Measurements from ENCODE around the gene HDAC7. TPM values are rescaled to one million over a fixed set of nuclear protein-coding genes. Genes with fewer than 3 reads are reported as not detected.

Gene HDAC7
- total and polyA plus RNA-seq, 7 experiments from 2014 or later: 16.7 to 194 (median 153) TPM

DNA sequence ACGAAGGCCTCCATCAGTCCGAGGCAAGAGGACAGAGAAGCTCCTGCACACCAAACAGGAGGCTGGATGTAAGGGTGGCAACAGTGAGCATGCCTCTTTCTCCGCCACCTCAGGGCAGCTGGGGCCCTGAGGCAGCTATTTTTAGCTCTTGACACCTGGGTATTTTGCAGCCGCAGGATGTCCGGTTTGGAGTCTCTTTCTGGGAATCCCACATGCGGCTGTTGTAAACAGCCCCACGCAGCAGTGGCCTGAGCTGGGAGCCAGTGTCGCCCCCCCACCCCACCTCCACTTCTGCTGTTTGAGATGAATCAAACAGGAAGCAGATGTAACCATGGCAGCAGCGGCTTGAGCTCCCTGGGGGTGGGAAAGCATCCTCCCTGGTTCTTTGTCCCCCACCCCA, 11.7 kb downstream of the HDAC7 start:
- Mint-ChIP-seq H3K4me3 (peak overlapping the region; percentile 72 to 88 (median 82)), H3K9me3 (no peaks in the 10 kb centered on the region), H3K27me3 (no peaks in the 10 kb centered on the region), H3K27ac (peak overlapping the region; percentile 92 to 98 (median 96)), H3K36me3 (peaks cover 0 to 22% (median 5%) of the 10 kb centered on the region in 5 donors), H3K4me1 (peaks cover 73 to 100% (median 92%) of the 10 kb centered on the region in 7 donors)
- POLR2A ChIA-PET: interaction anchor here (0.9 to 15.6 kb wide), 5 partner anchors 8 to 29 kb away, joined by 3 to 364 read pairs (median 5); partner anchors contain the start of gene HDAC7
- H3K9me3 ChIP-seq (ENCODE audit: control insufficient read depth in 2 of 3, low read length in 3 of 3): no peaks in the 10 kb centered on the region
- CTCF ChIA-PET: interaction anchor here (0.7 to 22.9 kb wide), 10 partner anchors 10 to 97 kb away, joined by 3 to 539 read pairs (median 5); partner anchors contain the start of genes HDAC7 and VDR
- peaks cover 79 to 96% of the 10 kb centered on the region in 2 donors for H3K4me1 ChIP-seq (ENCODE audit: control insufficient read depth in 2 of 2, insufficient read depth in 2 of 2, low read length in 2 of 2)
- H3K27me3 ChIP-seq (ENCODE audit: control insufficient read depth in 2 of 2, insufficient read depth in 2 of 2, low read length in 2 of 2): no peaks in the 10 kb centered on the region
- peak overlapping the region; percentile 81 for H3K27ac ChIP-seq (ENCODE audit: low read depth, low read length)
- peak overlapping the region; percentile 45 for H3K4me3 ChIP-seq (ENCODE audit: low read length)
- H3K36me3 ChIP-seq (ENCODE audit: control insufficient read depth in 2 of 3, insufficient read depth in 3 of 3, low read length in 3 of 3): peaks cover 0 to 7% (median 5%) of the 10 kb centered on the region in 3 experiments
- DNase-seq: peak; percentile 34 to 87 (median 76)
- ATAC-seq: peak; percentile 53
- intact Hi-C loops (cut with micrococcal nuclease): loop anchor here (1.0 to 5.0 kb wide), 7 partner anchors 8 to 1591 kb away; partner anchors contain the start of genes HDAC7 (in 1 of the 2) and RPAP3 (in 1 of the 2)

DNA sequence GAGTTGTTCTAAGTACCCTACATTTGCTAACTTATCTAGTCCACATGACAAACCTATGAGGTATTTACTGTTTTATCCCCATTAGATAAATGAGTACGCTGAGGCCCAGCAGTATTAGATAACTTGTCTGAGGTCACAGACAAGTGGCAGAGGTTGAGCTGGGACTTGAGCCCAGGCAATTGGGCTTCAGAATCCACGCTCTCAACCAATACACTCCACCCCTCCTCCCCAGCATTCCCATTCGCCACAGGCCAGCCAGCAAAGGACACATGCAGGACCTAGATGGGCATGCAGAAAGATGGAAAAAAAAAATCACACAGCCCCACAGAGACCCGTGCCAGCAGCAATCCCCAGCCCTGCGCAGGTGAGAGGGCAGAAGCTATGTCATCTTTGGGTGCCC, 12.4 kb downstream of the HDAC7 start:
- H3K27me3 Mint-ChIP-seq: no peaks in the 10 kb centered on the region
- H3K27me3 ChIP-seq (ENCODE audit: control insufficient read depth in 2 of 2, insufficient read depth in 2 of 2, low read length in 2 of 2): no peaks in the 10 kb centered on the region
- POLR2A ChIA-PET: interaction anchor here (0.6 to 15.6 kb wide), 6 partner anchors 10 to 1381 kb away, joined by 3 to 364 read pairs (median 3); partner anchors contain the start of gene HDAC7
- peak overlapping the region; percentile 72 to 88 (median 82) for H3K4me3 Mint-ChIP-seq
- H3K36me3 ChIP-seq (ENCODE audit: control insufficient read depth in 2 of 3, insufficient read depth in 3 of 3, low read length in 3 of 3): peaks cover 0 to 7% (median 5%) of the 10 kb centered on the region in 3 experiments
- H3K4me1 Mint-ChIP-seq: peaks cover 76 to 100% (median 93%) of the 10 kb centered on the region in 7 donors
- H3K27ac Mint-ChIP-seq: peak overlapping the region; percentile 92 to 98 (median 96)
- peak overlapping the region; percentile 45 for H3K4me3 ChIP-seq (ENCODE audit: low read length)
- no peaks in the 10 kb centered on the region for H3K9me3 Mint-ChIP-seq
- peaks cover 0 to 22% (median 5%) of the 10 kb centered on the region in 5 donors for H3K36me3 Mint-ChIP-seq
- intact Hi-C loops (cut with micrococcal nuclease): loop anchor here in 1 of 2 donors (5.0 kb wide), 1 partner anchor 1590 kb away; no protein-coding TSS in a partner anchor
- peak overlapping the region; percentile 81 for H3K27ac ChIP-seq (ENCODE audit: low read depth, low read length)
- H3K9me3 ChIP-seq (ENCODE audit: control insufficient read depth in 2 of 3, low read length in 3 of 3): no peaks in the 10 kb centered on the region
- ATAC-seq: no peak
- peaks cover 79 to 98% of the 10 kb centered on the region in 2 donors for H3K4me1 ChIP-seq (ENCODE audit: control insufficient read depth in 2 of 2, insufficient read depth in 2 of 2, low read length in 2 of 2)
- DNase-seq: no peak
- CTCF ChIA-PET: interaction anchor here (0.7 to 22.9 kb wide), 9 partner anchors 11 to 98 kb away, joined by 3 to 539 read pairs (median 5); partner anchors contain the start of genes HDAC7 and VDR

DNA sequence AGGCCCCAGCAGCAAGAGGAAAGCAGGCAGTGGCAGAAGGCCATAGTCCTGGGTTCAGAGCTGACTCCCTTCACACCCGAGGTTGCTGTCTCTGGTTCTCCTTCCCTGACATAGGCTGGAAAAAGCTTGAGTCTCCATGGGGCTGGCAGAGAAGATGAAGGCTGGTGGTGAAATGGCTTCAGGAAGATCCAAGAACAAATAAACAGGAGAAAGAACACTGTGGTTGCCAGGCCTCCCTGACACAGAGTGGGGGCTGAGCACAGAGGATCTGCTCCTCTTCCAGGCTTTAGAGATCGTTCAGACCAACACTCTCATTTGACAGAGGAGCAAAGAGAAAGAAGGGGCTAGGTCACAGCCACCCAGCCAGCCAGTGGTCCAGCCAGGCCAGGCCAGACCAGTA, 14.3 kb downstream of the HDAC7 start:
- Mint-ChIP-seq H3K27ac (peak overlapping the region; percentile 92 to 98 (median 97)), H3K4me3 (peak overlapping the region; percentile 61 to 86 (median 76)), H3K4me1 (peaks cover 74 to 100% (median 93%) of the 10 kb centered on the region in 7 donors), H3K36me3 (peaks cover 0 to 14% (median 5%) of the 10 kb centered on the region in 5 donors), H3K27me3 (no peaks in the 10 kb centered on the region), H3K9me3 (no peaks in the 10 kb centered on the region)
- H3K36me3 ChIP-seq (ENCODE audit: control insufficient read depth in 2 of 3, insufficient read depth in 3 of 3, low read length in 3 of 3): peaks cover 0 to 9% (median 4%) of the 10 kb centered on the region in 3 experiments
- DNase-seq (no peak), ATAC-seq (no peak)
- peak overlapping the region; percentile 81 for H3K27ac ChIP-seq (ENCODE audit: low read depth, low read length)
- no peaks in the 10 kb centered on the region for H3K9me3 ChIP-seq (ENCODE audit: control insufficient read depth in 2 of 3, low read length in 3 of 3)
- intact Hi-C loops (cut with micrococcal nuclease): loop anchor here (1.0 to 5.0 kb wide), 2 partner anchors 8 to 1588 kb away; no protein-coding TSS in a partner anchor
- POLR2A ChIA-PET: interaction anchor here (0.7 to 15.6 kb wide), 6 partner anchors 7 to 64 kb away, joined by 3 to 364 read pairs (median 22); partner anchors contain the start of gene HDAC7
- no peaks in the 10 kb centered on the region for H3K27me3 ChIP-seq (ENCODE audit: control insufficient read depth in 2 of 2, insufficient read depth in 2 of 2, low read length in 2 of 2)
- CTCF ChIA-PET: interaction anchor here (22.9 kb wide), 1 partner anchor 28 kb away, joined by 539 read pairs; no protein-coding TSS in a partner anchor
- no peak overlapping the region for H3K4me3 ChIP-seq (ENCODE audit: low read length)
- H3K4me1 ChIP-seq (ENCODE audit: control insufficient read depth in 2 of 2, insufficient read depth in 2 of 2, low read length in 2 of 2): peaks cover 65 to 97% of the 10 kb centered on the region in 2 donors

DNA sequence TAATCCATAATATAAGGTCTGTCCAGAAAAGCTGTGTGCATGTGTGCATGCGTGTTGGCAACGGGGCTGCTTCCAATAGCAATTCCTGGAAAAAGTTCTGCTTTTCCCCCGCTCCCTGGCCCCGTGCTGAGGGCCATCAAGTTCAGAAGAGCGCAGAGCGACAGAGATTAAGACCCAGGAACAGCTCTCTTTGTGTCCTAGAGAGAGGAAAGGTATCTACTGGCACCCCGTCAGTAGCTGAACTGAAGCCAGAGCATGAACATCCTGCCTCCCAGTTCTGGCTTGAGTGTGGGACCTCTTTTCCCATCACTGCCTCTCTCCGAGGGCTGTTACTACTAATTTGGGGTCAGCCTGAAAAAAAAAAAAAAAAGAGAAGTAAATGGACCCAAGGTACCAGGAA, 15.5 kb downstream of the HDAC7 start:
- intact Hi-C loops (cut with micrococcal nuclease): no loop called here
- Histone ChIP-seq H3K9me3 (ENCODE audit: control insufficient read depth in 2 of 3, low read length in 3 of 3) (no peaks in the 10 kb centered on the region), H3K27ac (ENCODE audit: low read depth, low read length) (peak overlapping the region; percentile 81), H3K4me3 (ENCODE audit: low read length) (no peak overlapping the region), H3K4me1 (ENCODE audit: control insufficient read depth in 2 of 2, insufficient read depth in 2 of 2, low read length in 2 of 2) (peaks cover 52 to 96% of the 10 kb centered on the region in 2 donors), H3K36me3 (ENCODE audit: control insufficient read depth in 2 of 3, insufficient read depth in 3 of 3, low read length in 3 of 3) (peaks cover 0 to 21% (median 4%) of the 10 kb centered on the region in 3 experiments), H3K27me3 (ENCODE audit: control insufficient read depth in 2 of 2, insufficient read depth in 2 of 2, low read length in 2 of 2) (no peaks in the 10 kb centered on the region)
- peak overlapping the region in 9 of 10 donors; percentile 43 to 86 (median 73) for H3K4me3 Mint-ChIP-seq
- no peaks in the 10 kb centered on the region for H3K9me3 Mint-ChIP-seq
- ChIA-PET CTCF (interaction anchor here (0.6 to 22.9 kb wide), 4 partner anchors 14 to 836 kb away, joined by 3 to 539 read pairs (median 4); no protein-coding TSS in a partner anchor), POLR2A (interaction anchor here (4.7 to 15.6 kb wide), 3 partner anchors 8 to 28 kb away, joined by 40 to 364 read pairs (median 125); partner anchors contain the start of gene HDAC7)
- H3K36me3 Mint-ChIP-seq: peaks cover 0 to 12% (median 5%) of the 10 kb centered on the region in 5 donors
- H3K27ac Mint-ChIP-seq: peak overlapping the region; percentile 92 to 98 (median 96)
- ATAC-seq (no peak), DNase-seq (no peak)
- peaks cover 71 to 100% (median 99%) of the 10 kb centered on the region in 7 donors for H3K4me1 Mint-ChIP-seq
- H3K27me3 Mint-ChIP-seq: no peaks in the 10 kb centered on the region

DNA sequence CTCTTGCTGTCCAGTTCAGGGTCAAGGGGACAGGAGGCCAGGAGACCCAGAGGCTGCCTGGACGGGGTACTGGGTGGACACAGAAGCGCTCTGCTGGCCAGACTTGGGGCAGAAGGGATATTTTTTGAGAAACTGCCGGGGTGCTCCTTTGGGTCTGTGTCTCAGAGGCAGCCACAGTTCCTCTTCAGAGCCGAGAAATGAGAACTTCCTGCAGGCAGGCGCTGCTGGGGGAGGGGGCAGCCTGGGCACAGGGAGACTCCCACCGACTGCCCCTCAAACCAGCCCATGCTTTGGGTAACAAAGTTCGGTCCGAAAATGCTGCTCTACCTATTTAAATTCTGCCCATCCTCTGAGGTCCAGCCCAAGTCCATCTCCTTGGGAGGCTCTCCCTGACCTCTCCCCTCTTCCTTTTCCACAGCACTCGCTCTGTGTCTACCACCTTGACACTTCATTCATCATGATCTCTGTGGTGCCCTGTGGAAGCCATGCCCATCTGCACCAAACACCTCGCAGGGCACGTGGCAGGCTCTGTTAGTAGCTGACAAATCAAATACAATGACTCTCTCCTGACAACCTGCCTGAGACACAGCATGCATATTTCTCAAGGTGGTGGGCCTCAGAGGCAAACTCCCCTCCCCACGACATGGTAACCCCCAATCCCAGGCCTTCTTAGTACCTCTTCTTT, 16.4 kb downstream of the HDAC7 start:
- DNase-seq (no peak), ATAC-seq (no peak)
- POLR2A ChIA-PET: interaction anchor here (4.7 to 15.6 kb wide), 3 partner anchors 9 to 28 kb away, joined by 40 to 364 read pairs (median 125); partner anchors contain the start of gene HDAC7
- H3K36me3 Mint-ChIP-seq: peaks cover 0 to 11% (median 5%) of the 10 kb centered on the region in 5 donors
- H3K4me1 Mint-ChIP-seq: peaks cover 65 to 98% (median 95%) of the 10 kb centered on the region in 7 donors
- Histone ChIP-seq H3K9me3 (ENCODE audit: control insufficient read depth in 2 of 3, low read length in 3 of 3) (no peaks in the 10 kb centered on the region), H3K4me1 (ENCODE audit: control insufficient read depth in 2 of 2, insufficient read depth in 2 of 2, low read length in 2 of 2) (peaks cover 44 to 94% of the 10 kb centered on the region in 2 donors), H3K36me3 (ENCODE audit: control insufficient read depth in 2 of 3, insufficient read depth in 3 of 3, low read length in 3 of 3) (peaks cover 0 to 29% (median 4%) of the 10 kb centered on the region in 3 experiments), H3K27me3 (ENCODE audit: control insufficient read depth in 2 of 2, insufficient read depth in 2 of 2, low read length in 2 of 2) (no peaks in the 10 kb centered on the region), H3K4me3 (ENCODE audit: low read length) (peak overlapping the region; percentile 28), H3K27ac (ENCODE audit: low read depth, low read length) (peak overlapping the region; percentile 81)
- intact Hi-C loops (cut with micrococcal nuclease): loop anchor here (2.0 kb wide), 2 partner anchors 13 to 15 kb away; partner anchors contain the start of gene HDAC7 (in 1 of the 2)
- H3K4me3 Mint-ChIP-seq: peak overlapping the region; percentile 61 to 86 (median 76)
- no peaks in the 10 kb centered on the region for H3K27me3 Mint-ChIP-seq
- peak overlapping the region; percentile 75 to 97 (median 92) for H3K27ac Mint-ChIP-seq
- H3K9me3 Mint-ChIP-seq: no peaks in the 10 kb centered on the region
- CTCF ChIA-PET: interaction anchor here (0.6 to 22.9 kb wide), 5 partner anchors 14 to 99 kb away, joined by 3 to 539 read pairs (median 3); no protein-coding TSS in a partner anchor

DNA sequence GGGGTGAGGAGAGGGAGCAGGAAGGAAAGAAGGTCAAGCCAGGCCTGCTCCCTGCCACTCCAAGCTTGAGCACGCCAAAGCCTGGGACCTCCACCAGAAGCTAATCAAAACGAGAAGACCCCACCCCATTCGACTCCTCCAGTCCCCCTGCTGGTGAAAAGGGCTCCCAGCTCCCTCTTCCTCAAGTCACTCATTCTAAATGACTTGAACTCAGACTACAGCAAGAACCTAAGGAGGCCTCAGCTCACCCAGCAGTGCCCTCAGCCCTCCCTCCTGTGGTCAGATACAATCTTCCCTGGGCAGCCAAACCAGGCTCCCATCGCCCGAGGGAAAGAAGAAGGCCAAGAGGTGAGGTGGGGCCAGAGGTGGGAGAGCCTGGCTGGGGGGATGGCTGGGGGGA, 17.4 kb downstream of the HDAC7 start:
- no peaks in the 10 kb centered on the region for H3K9me3 ChIP-seq (ENCODE audit: control insufficient read depth in 2 of 3, low read length in 3 of 3)
- no peaks in the 10 kb centered on the region for H3K27me3 Mint-ChIP-seq
- CTCF ChIA-PET: interaction anchor here (0.6 to 22.9 kb wide), 8 partner anchors 10 to 83 kb away, joined by 3 to 539 read pairs (median 4); no protein-coding TSS in a partner anchor
- H3K4me3 ChIP-seq (ENCODE audit: low read length): no peak overlapping the region
- H3K27me3 ChIP-seq (ENCODE audit: control insufficient read depth in 2 of 2, insufficient read depth in 2 of 2, low read length in 2 of 2): no peaks in the 10 kb centered on the region
- DNase-seq (no peak), ATAC-seq (no peak)
- peak overlapping the region; percentile 62 to 86 (median 76) for H3K4me3 Mint-ChIP-seq
- H3K4me1 ChIP-seq (ENCODE audit: control insufficient read depth in 2 of 2, insufficient read depth in 2 of 2, low read length in 2 of 2): peaks cover 34 to 84% of the 10 kb centered on the region in 2 donors
- peaks cover 0 to 17% (median 9%) of the 10 kb centered on the region in 5 donors for H3K36me3 Mint-ChIP-seq
- POLR2A ChIA-PET: interaction anchor here (0.8 to 15.6 kb wide), 5 partner anchors 10 to 29 kb away, joined by 3 to 364 read pairs (median 5); no protein-coding TSS in a partner anchor
- intact Hi-C loops (cut with micrococcal nuclease): loop anchor here (1.0 to 2.0 kb wide), 4 partner anchors 14 to 35 kb away; partner anchors contain the start of gene HDAC7 (in 1 of the 2)
- H3K27ac ChIP-seq (ENCODE audit: low read depth, low read length): peak overlapping the region; percentile 81
- H3K36me3 ChIP-seq (ENCODE audit: control insufficient read depth in 2 of 3, insufficient read depth in 3 of 3, low read length in 3 of 3): peaks cover 0 to 39% (median 11%) of the 10 kb centered on the region in 3 experiments
- peak overlapping the region; percentile 75 to 97 (median 92) for H3K27ac Mint-ChIP-seq
- peaks cover 59 to 95% (median 89%) of the 10 kb centered on the region in 7 donors for H3K4me1 Mint-ChIP-seq
- H3K9me3 Mint-ChIP-seq: no peaks in the 10 kb centered on the region

Data from naive thymus-derived CD4-positive, alpha-beta T cell (primary cell).